H1 (cell line): ENCODE results near the gene TET2. TPM values are rescaled to one million over a fixed set of nuclear protein-coding genes. Genes with fewer than 3 reads are reported as not detected.

ENCODE experiments used
- BRCA1 ChIP-seq: IDR thresholded peaks from 2 replicates; pipeline ENCODE4 v1.6.1; 2012; ENCODE audit warnings: low read depth, low read length, improper control_type of control experiment
- CBX8 ChIP-seq: fragments of 300-800, 300-1000 bp; sonication (generic); IDR thresholded peaks from 2 replicates; pipeline ENCODE4 v1.7.1; 2016; ENCODE audit warnings: low read depth, low read length, borderline replicate concordance
- EP300 ChIP-seq, 2 experiments: IDR thresholded peaks; 1 replicate in 1 of 2; 2 replicates in 1 of 2; pipeline ENCODE4 v1.6.1; 2011 to 2012; ENCODE audit warnings: low read depth in 2 of 2, low read length in 2 of 2, mild to moderate bottlenecking in 2 of 2, borderline replicate concordance in 1 of 2, inconsistent platforms in 1 of 2, moderate library complexity in 1 of 2
- SIN3A ChIP-seq, 2 experiments: IDR thresholded peaks in 1 of 2; conservative IDR thresholded peaks in 1 of 2; 2 replicates each; pipeline ENCODE4 v1.6.1; 2011 to 2012; ENCODE audit warnings: low read length in 2 of 2, improper control_type of control experiment in 1 of 2, low read depth in 1 of 2, mild to moderate bottlenecking in 1 of 2
- TBP ChIP-seq: IDR thresholded peaks from 2 replicates; pipeline ENCODE4 v1.6.1; 2011; ENCODE audit warnings: low read depth, low read length, improper control_type of control experiment
- polyA plus RNA-seq, 7 experiments: library from polyadenylated mRNA; depleted of rRNA in 3 of 7; stranded (reverse) in 5 of 7; unstranded in 2 of 7; fragments of >200 nt in 5 of 7; fragments of 200-250 nt in 2 of 7; gene quantifications; 1 replicate in 5 of 7; 2 replicates in 1 of 7; 4 replicates in 1 of 7; pipeline versions ENCODE4 v1.2.1 to v1.2.3, GENCODE V29; 2011 to 2013; ENCODE audit warnings: missing spikeins in 2 of 7, mixed read lengths in 2 of 7
- total RNA-seq: library from RNA; stranded (reverse); fragmentation: NEBNext Ultra II Directional; extraction: Animal tissue kit (Norgen Biotek cat#: 25700); gene quantifications from 2 replicates; pipeline ENCODE4 v1.2.1, GENCODE V29; 2021
- TF ChIP-seq, protein P1 (sequence below): IDR thresholded peaks from 2 replicates; pipeline ENCODE4 v1.6.1; 2011; ENCODE audit warnings: low read depth, mild to moderate bottlenecking, low read length; ENCODE audit not compliant: insufficient read depth
- TF ChIP-seq, protein P2 (sequence below): fragments of 300-600 bp; sonication (generic); IDR thresholded peaks from 2 replicates; pipeline ENCODE4 v1.7.1; 2012; ENCODE audit warnings: low read length, moderate library complexity, mild to moderate bottlenecking, inconsistent platforms; ENCODE audit not compliant: insufficient replicate concordance

The TET2 gene
- total and polyA plus RNA-seq, 2 of the 8 experiments (the other 6 are each of a cell fraction or from before 2014, with no cell fraction given), result 1.0 to 2.6 TPM

DNA sequence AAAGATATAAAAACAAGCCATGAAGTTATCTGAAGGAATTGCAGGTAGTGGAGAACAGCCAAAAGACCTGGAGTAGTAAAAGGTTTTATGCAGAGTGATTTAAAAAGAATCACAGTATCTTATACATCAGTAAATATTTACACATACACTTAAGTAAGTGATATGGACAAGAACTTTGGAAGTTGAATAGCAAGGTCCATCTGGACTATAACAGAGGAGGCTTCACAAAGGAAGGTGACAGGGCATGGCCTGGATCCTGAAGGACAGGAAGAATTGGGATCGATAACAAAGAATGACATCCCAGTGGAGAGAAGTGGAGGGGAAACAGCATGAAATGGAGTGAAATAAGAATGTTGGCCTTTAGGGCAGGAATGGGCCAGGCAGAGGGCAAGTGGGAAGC, 46.2 kb downstream of the TET2 start (continued):
- TF ChIP-seq, protein P1, sequence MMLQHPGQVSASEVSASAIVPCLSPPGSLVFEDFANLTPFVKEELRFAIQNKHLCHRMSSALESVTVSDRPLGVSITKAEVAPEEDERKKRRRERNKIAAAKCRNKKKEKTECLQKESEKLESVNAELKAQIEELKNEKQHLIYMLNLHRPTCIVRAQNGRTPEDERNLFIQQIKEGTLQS, result no peak
- TF ChIP-seq, protein P2, sequence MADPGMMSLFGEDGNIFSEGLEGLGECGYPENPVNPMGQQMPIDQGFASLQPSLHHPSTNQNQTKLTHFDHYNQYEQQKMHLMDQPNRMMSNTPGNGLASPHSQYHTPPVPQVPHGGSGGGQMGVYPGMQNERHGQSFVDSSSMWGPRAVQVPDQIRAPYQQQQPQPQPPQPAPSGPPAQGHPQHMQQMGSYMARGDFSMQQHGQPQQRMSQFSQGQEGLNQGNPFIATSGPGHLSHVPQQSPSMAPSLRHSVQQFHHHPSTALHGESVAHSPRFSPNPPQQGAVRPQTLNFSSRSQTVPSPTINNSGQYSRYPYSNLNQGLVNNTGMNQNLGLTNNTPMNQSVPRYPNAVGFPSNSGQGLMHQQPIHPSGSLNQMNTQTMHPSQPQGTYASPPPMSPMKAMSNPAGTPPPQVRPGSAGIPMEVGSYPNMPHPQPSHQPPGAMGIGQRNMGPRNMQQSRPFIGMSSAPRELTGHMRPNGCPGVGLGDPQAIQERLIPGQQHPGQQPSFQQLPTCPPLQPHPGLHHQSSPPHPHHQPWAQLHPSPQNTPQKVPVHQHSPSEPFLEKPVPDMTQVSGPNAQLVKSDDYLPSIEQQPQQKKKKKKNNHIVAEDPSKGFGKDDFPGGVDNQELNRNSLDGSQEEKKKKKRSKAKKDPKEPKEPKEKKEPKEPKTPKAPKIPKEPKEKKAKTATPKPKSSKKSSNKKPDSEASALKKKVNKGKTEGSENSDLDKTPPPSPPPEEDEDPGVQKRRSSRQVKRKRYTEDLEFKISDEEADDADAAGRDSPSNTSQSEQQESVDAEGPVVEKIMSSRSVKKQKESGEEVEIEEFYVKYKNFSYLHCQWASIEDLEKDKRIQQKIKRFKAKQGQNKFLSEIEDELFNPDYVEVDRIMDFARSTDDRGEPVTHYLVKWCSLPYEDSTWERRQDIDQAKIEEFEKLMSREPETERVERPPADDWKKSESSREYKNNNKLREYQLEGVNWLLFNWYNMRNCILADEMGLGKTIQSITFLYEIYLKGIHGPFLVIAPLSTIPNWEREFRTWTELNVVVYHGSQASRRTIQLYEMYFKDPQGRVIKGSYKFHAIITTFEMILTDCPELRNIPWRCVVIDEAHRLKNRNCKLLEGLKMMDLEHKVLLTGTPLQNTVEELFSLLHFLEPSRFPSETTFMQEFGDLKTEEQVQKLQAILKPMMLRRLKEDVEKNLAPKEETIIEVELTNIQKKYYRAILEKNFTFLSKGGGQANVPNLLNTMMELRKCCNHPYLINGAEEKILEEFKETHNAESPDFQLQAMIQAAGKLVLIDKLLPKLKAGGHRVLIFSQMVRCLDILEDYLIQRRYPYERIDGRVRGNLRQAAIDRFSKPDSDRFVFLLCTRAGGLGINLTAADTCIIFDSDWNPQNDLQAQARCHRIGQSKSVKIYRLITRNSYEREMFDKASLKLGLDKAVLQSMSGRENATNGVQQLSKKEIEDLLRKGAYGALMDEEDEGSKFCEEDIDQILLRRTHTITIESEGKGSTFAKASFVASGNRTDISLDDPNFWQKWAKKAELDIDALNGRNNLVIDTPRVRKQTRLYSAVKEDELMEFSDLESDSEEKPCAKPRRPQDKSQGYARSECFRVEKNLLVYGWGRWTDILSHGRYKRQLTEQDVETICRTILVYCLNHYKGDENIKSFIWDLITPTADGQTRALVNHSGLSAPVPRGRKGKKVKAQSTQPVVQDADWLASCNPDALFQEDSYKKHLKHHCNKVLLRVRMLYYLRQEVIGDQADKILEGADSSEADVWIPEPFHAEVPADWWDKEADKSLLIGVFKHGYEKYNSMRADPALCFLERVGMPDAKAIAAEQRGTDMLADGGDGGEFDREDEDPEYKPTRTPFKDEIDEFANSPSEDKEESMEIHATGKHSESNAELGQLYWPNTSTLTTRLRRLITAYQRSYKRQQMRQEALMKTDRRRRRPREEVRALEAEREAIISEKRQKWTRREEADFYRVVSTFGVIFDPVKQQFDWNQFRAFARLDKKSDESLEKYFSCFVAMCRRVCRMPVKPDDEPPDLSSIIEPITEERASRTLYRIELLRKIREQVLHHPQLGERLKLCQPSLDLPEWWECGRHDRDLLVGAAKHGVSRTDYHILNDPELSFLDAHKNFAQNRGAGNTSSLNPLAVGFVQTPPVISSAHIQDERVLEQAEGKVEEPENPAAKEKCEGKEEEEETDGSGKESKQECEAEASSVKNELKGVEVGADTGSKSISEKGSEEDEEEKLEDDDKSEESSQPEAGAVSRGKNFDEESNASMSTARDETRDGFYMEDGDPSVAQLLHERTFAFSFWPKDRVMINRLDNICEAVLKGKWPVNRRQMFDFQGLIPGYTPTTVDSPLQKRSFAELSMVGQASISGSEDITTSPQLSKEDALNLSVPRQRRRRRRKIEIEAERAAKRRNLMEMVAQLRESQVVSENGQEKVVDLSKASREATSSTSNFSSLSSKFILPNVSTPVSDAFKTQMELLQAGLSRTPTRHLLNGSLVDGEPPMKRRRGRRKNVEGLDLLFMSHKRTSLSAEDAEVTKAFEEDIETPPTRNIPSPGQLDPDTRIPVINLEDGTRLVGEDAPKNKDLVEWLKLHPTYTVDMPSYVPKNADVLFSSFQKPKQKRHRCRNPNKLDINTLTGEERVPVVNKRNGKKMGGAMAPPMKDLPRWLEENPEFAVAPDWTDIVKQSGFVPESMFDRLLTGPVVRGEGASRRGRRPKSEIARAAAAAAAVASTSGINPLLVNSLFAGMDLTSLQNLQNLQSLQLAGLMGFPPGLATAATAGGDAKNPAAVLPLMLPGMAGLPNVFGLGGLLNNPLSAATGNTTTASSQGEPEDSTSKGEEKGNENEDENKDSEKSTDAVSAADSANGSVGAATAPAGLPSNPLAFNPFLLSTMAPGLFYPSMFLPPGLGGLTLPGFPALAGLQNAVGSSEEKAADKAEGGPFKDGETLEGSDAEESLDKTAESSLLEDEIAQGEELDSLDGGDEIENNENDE, result no peak
- no peak for TF ChIP-seq TBP
- TF ChIP-seq SIN3A (conservative IDR thresholded peaks at IDR 0.05 in 1 of 2, IDR thresholded peaks at IDR 0.05 in 1 of 2; ENCODE audit: low read depth in 1 of 2, low read length in 2 of 2), result no peak
- no peak for TF ChIP-seq EP300 (IDR thresholded peaks at IDR 0.05; ENCODE audit: borderline replicate concordance in 1 of 2, low read depth in 2 of 2, low read length in 2 of 2)
- TF ChIP-seq CBX8, result no peak
- no peak for TF ChIP-seq BRCA1
